ENCODE results near the gene ANKRD18B.
"Not testable (repeated sequence)": the region's sequence is repeated elsewhere in the genome, so short reads cannot be mapped to it uniquely, and the experiment has no call there.

The ANKRD18B gene

DNA sequence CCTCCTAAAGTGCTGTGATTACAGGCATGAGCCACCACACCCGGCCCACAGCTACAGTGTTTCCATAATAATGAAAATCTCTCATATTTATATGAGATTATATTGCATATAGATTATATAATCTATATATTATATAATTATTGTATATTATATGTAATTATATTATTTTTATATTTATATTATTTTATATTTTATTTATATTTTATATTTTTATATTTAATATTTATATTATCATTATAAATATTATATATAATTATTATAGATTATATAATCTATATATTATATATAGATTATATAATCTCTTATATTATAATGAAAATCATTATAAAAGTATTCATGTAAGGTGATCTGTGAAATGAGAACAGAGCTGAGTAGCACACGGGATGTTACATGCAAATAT lies 11.5 kb downstream of the ANKRD18B start:
- DNase-seq: no peak

DNA sequence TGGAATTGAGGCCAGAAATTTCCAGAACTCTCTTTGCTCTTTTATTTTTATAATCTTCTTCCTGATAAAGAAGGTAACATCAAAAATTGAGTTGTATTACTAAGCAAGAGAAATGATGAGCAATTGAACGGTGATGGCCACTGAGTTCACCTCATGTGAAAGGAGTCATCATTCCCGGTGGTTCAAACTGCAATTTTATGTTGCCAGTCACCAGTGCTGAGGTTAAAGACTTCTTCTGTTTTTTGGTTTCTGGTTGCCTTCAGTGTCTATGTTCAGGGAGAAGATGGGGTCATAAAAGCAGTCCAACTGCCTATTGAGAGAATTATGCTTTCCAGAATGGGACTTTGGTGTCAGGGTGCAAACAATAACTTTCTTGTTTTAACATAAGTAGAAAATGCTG lies 19.4 kb downstream of the ANKRD18B start:
- DNase-seq: not testable (repeated sequence)

DNA sequence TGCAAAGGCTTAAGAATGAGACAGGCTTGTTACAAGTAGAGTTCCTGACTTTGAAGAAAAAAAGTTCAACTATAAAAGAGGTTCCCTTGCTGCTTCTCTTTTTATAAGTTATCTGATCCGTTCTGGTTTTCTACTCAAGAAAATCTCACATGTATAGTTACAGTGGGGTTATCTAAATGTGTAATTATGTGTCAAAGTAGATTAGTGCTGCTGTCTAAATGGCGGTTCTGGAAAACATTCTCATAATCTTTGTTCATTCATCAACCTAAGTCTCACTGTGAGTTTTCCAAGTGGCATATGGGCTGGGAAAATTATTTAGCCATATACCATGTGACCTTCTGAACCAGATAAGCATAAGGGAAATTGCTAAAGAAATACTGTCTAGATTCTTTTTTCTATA lies 21.7 kb downstream of the ANKRD18B start:
- not testable (repeated sequence) for DNase-seq

DNA sequence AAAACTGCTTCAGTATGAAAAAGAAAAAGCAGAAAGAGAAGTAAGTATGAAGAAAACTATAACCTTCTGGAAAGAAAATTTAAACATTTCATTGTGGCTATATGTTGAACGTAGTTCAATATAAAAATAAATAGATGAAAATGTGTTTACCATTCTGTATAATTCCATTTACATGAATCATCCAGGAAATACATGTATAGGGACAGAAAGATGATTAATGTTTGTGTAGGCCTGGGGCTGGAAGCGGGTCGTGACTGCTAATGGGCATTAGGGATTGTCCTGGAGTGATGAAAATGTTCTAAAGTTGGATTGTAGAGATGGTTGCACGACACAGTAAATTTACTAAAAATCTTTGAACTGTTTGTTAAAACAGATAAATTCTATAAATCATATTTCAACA lies 24.8 kb downstream of the ANKRD18B start:
- DNase-seq: not testable (repeated sequence)

DNA sequence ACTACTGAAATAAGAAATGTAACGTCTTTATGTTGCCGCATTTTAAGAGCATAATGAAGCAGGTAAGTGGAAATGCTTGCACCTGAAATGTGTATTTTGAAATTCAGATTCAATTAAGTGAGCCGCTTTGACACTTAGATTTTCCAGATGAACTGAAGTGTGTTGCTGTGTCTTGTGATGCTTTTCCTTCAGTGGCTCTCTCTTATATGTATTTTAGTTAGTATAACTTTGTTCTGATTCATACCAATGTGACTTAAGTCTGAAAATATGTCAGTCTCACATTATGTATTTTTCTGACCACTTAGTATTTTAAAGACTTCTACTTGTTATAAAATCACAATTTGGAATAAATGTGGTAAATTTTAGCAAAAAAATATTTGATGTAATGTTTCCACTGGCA lies 25.4 kb downstream of the ANKRD18B start:
- not testable (repeated sequence) for DNase-seq

DNA sequence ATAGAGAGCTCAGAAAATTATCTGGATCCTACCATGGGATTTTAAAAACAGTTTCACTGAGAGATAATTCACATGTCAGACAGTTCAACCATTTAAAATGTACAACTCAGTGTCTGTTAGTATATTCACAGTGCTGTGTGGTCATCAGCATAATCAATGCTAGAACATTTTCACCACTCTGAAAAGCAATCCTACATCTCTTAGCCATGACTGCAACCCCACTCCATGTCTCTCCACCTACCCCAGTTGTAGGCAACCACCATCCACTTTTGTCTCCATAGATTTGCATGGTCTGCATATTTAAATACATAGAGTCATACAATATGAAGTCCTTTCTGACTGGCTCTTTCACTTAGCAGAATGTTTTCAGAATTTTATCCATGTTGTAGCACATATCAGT lies 27.1 kb downstream of the ANKRD18B start:
- not testable (repeated sequence) for DNase-seq

DNA sequence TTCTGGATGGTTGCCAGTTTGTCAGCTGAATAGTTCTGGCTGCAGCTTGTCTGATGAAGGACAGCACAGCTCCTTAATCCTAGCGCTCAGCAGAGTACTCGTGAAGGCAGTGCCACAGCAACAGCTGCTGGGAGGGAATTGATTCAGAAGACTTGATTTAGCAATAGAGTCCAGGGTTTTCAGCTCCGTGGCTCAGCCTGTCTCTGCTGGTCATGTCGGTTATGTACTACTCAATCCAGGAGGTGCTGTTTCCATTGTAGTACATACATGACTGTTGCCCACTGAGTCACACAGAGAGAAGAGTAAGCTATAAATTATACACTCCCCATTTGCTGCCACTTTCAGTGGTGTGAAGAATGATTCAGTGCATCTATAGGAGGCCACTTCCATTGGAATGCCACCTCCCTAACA lies 28.3 kb downstream of the ANKRD18B start:
- peak; percentile 38 for DNase-seq

DNA sequence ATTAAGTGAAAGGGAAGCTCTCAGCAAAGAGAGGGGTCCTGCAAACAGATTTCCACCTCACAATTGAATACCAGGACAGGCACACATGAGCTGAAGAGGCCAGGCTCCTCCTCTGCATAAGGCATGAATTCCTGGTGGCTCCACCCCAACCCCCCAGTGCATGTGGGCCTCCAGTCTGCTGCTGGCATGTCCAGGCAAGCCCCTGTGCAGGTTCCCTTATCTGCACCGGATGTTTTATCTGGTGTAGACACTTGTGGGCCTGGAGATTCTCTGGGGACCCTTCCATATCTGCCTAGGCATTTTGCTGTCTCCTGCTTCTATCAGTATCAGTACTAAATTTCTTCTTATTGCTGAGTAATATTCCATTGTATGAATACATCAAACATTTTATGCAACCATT lies 36.2 kb downstream of the ANKRD18B start:
- not testable (repeated sequence) for DNase-seq

DNA sequence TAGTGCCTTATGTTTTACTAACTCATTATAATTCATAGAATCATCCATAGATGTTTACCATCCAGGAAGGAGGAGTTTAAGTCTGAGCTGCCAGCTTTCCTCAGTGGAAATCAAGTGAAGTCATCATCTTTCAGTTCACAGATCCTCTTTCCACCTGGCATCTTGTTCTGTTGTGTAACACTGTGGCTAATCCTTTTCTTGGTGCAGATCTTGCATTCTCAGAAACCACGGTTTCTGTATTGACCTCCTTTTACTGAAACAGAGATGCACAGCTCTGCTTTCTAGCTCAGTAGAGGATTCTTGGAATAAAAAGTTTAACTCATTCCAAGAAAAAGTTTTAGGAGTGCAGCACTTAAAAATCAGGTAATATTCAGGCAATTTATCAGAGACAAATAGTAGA lies 38.1 kb downstream of the ANKRD18B start:
- not testable (repeated sequence) for DNase-seq

DNA sequence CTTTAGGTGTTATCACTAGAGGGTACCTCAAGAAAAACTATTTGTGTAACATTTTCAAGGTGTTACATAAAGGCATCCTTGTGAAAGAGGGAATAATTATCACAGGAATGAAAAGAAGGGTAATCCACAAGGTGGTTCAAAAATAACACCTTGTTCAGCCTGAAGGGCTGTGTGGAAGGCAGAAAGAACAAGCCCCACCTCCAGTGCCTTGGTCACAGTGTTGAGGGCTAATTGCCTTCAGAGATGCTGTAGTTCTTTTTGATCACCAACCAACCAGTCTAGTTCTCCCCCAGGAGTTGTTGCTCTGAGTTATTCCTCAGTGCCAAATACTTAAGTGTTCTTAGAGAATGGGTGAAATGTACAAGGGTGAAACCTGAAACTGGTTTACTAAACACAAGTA lies 43.7 kb downstream of the ANKRD18B start:
- DNase-seq: not testable (repeated sequence)

DNA sequence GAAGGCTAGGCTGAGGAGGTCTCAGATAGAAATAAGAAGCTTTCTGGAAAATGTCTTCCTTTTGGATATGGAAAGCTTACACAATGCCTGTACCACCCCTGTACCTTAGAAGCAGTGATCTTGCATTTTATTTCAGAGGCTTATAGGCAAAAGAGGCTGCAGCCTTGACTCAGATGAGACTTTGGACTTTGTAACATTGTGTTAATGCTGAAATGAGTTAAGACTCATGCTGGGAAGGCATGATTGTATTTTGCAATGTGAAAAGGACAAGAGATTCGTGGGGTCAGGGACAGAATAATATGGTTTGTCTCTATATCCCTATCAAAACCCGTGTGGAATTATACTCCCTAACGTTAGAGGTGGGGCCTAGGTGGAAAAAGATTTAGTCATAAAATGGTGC lies 53.7 kb downstream of the ANKRD18B start:
- DNase-seq: not testable (repeated sequence)

DNA sequence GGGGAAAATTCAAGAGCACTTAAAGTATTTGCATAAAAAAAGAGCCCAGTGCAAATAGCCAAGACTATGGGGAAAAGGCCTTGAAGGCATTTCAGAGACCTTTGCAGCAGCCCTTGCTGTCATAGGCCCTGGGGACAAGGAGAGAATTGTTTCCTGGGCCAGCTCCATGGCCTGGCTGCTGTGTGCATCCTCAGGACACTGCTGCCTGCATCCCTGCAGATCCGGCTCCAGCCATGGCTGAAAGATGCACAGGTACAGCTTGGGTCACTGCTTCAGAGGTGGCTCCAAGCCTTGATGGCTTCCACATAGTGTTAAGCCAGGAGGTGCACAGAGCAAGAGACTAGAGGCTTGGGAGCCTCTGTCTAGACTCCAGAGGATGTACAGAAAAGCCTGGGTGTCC lies 55.9 kb downstream of the ANKRD18B start:
- not testable (repeated sequence) for DNase-seq

DNA sequence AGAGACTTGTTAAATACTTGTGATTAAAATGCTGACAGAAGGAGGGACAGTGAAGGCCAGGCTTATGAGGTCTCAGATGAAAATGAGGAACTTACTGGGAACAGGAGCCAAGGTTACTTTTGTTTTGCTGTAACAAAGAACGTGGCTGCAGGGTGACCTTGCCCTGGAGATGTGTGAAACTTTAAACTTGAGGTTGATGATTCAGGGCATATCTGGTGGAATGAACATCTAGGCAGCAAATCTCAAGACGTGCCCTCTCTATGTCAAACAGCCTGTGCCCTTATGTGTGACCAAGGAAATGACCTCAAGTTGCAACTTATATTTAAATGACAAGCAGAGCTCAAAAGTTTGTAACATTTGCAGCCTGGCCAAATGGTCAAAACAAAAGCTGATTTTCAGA lies 58.6 kb downstream of the ANKRD18B start:
- DNase-seq: not testable (repeated sequence)

DNA sequence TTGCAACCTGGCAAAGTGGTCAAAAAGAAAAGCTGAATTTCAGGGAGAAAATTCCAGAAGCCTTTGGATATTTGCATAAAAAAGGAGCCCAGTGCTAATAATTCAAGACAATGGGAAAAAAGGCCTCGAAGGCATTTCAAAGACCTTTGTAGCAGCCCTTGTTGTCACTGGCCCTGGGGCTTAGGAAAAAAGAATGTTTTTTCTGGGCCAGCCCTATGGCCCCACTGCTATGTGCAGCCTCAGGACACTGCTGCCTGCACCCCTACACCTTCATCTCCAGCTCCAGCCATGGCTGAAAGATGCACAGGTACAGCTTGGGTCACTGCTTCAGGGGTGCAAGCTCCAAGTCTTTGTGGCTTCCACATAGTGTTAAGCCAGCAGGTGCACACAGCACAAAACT lies 62.1 kb downstream of the ANKRD18B start:
- not testable (repeated sequence) for DNase-seq

DNA sequence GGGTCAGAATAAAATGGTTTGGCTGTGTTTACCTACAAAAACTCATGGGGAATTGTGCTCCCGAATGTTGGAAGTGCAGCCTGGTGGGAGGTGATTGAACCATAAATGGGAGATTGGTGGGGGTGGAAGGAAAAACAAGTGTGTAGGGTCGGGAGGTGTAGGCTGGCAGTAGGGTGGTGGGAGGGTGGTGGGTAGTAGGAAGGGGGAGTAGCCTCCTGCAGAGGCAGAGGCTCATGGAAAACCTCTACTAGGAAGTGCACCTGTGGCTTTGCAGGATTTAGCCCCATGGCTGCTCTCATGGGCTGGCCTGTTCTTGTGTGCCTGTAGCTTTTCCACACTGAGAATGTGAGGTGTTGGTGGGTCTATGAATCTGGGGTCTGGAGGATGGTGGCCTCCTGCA lies 63.7 kb downstream of the ANKRD18B start:
- not testable (repeated sequence) for DNase-seq

DNA sequence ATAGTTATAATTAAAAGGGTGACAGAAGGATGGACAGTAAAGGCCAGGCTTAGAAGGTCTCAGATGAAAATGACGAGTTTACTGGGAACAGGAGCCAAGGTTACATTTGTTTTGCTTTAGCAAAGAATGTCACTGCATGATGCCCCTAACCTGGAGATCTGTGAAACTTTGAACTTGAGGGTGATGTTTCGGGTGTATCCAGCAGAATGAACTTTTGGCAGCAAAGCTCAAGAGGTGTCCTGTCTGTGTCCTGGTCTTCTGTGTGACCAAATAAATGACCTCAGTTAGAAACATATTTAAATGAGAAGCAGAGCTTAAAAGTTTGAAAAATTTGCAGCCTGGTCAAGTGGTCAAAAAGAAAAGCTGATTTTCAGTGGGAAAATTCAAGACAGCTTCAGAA lies 64.8 kb downstream of the ANKRD18B start:
- DNase-seq: not testable (repeated sequence)

DNA sequence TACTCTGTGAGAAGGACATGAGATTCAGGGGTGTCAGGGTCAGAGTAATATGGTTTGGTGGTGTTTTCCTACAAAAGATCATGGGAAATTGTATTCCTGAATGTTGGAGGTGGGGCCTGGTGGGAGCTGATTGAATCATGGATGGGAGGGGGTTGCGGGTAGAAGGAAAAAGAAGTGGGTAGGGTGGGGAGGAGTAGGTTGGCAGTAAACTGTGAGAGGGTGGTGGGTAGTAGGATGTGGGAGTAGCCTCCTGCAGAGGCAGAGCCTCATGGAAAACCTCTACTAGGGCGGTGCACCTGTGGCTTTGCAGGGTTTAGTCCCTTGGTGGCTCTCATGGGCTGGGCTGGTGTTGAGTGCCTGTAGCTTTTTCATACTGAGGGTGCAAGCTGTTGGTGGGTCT lies 66.8 kb downstream of the ANKRD18B start:
- DNase-seq: not testable (repeated sequence)

DNA sequence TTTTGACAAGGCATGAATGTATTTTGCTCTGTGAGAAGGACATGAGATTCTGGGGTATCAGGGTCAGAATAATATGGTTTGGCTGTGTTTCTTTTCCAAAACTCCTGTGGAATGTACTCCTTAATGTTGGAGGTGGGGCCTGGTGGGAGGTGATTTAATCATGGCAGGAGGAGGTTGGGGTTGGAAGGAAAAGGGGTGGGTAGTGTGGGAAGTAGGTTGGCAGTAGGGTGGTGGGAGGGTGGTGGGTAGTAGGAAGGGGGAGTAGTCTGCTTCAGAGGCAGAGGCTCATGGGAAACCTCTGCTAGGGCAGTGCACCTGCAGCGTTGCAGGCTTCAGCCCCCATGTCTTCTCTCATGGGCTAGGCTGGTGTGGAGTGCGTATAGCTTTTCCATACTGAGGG lies 72.9 kb downstream of the ANKRD18B start:
- DNase-seq: not testable (repeated sequence)

DNA sequence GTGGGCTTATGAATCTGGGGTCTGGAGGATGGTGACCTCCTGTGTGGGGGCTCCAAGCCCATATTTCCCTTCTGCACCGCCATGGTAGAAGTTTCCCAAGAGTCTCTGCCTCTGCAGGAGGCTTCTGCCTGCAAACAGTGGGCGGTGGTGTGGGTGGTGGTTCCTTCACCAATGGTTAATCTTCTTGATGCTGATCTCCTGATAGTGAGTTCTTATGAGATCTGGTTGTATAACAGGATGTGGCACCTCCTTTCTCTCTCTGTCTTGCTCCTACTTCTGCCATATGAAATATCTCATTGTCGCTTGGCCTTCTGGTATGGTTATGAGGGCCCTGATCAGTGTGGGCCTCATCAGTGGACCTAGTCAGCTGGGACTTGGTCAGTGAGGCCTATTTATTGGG lies 73.3 kb downstream of the ANKRD18B start:
- DNase-seq: not testable (repeated sequence)

DNA sequence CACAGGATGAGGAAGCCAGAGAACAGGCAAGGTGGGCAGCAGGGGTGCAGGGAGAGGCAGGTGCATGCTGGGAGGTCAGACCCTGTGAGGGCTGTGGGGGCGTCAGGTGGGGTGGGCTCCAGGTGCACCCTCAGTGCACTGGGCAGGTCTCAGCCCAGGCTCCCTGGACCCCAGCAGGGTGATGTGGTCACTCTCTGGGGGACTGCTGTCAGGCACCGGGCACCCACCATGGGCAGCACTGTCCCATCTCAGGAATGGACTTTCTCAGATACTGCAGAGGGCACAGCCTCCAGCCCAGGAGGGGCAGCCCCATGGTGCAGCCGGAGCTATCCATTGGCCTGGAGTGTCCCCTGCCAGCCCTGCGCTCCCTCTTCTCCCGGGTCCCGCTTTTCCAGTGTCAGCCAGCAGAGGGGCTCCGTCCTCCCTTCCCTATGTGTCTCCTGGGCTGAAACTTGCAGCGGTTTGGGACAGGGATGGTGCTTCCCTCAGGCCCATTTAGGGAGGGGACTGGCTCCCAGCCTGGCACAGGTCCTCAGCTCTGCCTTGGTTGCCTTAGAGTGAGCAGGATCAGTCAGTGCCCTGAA lies 74.8 kb downstream of the ANKRD18B start:
- DNase-seq: not testable (repeated sequence)

DNA sequence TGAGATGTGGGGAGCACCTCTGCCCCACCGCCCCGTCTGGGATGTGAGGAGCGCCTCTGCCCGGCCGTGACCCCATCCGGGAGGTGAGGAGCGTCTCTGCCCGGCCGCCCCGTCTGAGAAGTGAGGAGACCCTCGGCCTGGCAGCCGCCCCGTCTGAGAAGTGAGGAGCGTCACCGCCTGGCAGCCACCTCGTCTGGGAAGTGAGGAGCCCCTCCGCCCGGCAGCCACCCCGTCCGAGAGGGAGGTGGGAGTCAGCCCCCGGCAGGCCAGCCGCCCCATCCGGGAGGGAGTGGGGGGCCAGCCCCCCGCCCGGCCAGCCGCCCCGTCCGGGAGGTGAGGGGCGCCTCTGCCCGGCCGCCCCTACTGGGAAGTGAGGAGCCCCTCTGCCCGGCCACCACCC lies 76.9 kb downstream of the ANKRD18B start:
- not testable (repeated sequence) for DNase-seq

DNA sequence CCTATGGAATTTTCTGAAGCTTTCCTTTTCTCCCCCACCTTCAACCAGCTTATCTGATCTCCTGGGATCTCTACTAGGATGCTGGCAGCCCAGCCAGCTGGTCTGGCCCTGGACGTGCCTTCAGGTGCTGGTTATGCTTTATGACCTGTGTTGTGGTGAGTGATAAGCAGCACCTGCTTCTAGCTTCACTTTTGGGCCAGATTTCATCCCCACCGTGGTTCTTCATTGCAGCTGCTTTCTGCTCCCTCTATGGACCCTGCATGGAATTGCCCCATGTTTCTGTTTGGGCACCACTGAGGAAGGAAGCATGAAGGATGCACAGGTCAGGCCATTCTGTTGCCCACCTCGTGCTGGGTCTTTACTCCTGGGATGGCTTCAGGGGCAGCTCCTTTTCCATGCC lies 80.2 kb downstream of the ANKRD18B start:
- DNase-seq: not testable (repeated sequence)

DNA sequence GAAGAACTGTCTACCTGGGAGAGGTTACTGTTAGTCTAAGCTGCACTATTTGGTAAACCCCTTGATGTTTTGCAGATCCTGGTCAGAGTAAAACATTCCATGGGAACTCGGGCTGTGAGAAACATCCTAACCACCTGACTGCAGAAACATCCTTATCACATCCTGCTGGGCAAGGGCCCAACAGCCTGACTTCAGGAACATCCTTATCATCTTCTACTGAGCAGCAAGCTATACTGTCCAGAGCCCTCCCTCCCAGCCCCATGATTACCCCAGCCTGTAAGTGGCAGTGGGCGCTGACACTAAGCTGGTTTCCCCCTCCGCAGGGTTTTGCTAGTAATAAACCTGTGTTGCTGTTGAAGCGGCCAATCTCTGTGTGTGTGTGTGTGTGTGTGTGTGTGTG lies 80.9 kb downstream of the ANKRD18B start:
- not testable (repeated sequence) for DNase-seq

DNA sequence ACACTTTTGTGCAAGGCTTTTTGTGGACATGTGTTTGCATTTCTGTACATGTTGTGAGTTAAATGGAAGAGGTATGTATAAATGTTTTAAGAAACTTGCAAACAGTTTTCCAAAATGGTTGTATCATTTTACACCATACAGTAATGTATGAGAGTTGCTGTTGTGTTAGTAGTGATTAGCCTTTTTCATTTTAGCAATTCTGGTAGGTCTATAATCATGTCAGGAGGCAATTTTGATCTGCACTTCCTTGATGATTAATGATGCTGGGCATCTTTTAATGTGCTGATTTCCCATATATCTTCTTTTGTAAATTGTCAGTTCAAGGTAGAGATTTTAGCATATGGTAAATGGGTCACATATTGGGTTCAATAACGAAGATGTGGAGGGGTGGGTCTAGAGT lies 87.3 kb downstream of the ANKRD18B start:
- DNase-seq: no peak

DNA sequence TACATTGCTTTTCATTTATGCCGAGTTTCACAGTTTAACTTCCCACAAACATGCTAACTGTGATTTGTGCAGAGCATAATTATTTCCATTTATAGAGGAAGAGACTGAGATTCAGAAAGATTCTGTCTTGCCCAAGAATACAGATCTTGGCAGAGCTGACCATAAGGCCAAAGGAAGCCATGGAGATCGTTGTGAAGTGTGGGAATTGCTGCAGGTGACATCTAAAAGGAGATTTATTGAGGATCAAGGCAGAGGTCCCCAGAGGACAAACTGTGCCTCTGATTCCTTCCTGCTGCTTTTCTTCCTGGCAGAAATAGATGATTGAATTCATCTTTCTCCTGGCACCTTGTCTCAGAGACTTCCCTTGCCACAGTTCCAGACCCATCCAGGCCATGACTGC lies 88.4 kb downstream of the ANKRD18B start:
- not testable (repeated sequence) for DNase-seq

Data from NCI-H524 treated with DMSO at 0.1 percent for 48 hours (cell line).